HCT116 (cell line): ENCODE results near the gene NT5DC3. TPM values are rescaled to one million over a fixed set of nuclear protein-coding genes. Genes with fewer than 3 reads are reported as not detected.

Source experiments
- ATAC-seq: fragments of 200-7000 bp; cut with Tn5 transposase; 2 replicates; pipeline ENCODE4 v1.9.1; 2020; ENCODE audit warnings: mild to moderate bottlenecking, moderate library complexity
- BruUV-seq: library from RNA; stranded (reverse); fragments of 400-500 nt; replicated peaks from 2 replicates; lab custom pipeline; 2021; lab: Mats Ljungman, UMichigan
- CTCF ChIA-PET: fragments of 300-600 bp; sonication (Branson Sonifier 250); formaldehyde crosslinking; loops from one replicate; lab custom pipeline; 2021; ENCODE audit warnings: antibody characterized with exemption; lab: Charles Lee
- POLR2A ChIA-PET: fragments of 300-600, 350-600 bp; sonication (Branson Sonifier 250); formaldehyde crosslinking; loops from one replicate; lab custom pipeline; 2021; ENCODE audit warnings: antibody characterized with exemption; lab: Charles Lee
- RAD21 ChIA-PET, 2 experiments: fragments of 300-600 bp; sonication (Branson Sonifier 250); formaldehyde crosslinking; loops; one replicate each; lab custom pipeline; 2023; ENCODE audit warnings: low total read pairs in 2 of 2; ENCODE audit not compliant: uncharacterized antibody in 2 of 2, unreplicated experiment in 2 of 2, low non-redundant PET in 1 of 2; lab: Charles Lee
- DNase-seq: peaks from one replicate; pipeline ENCODE4 v3.0.0-alpha.2; 2010; ENCODE audit warnings: low read depth, low spot score
- H2AFZ ChIP-seq: fragments of 200-600 bp; shearing (Covaris generic), sonication (generic); 2 replicates; pipeline ENCODE4 v1.6.1; 2017; ENCODE audit warnings: low read depth, mixed run types, mixed read lengths, antibody characterized with exemption, low read length; ENCODE audit not compliant: poor library complexity, severe bottlenecking
- H3K27ac ChIP-seq: 2 replicates; pipeline ENCODE4 v1.5.1; 2012; ENCODE audit warnings: low read depth, low read length
- H3K27me3 ChIP-seq: fragments of 200-600 bp; sonication (generic); 2 replicates; pipeline ENCODE4 v1.6.1; 2016; ENCODE audit warnings: mixed run types, low read length, mixed read lengths; ENCODE audit not compliant: insufficient read depth
- H3K36me3 ChIP-seq, 2 experiments: fragments of 200-500 bp in 1 of 2; fragments of 200-600 bp in 1 of 2; sonication (Bioruptor generic) in 1 of 2; sonication (generic) in 1 of 2; 2 replicates each; pipeline versions ENCODE4 v1.5.1 to v1.6.1; 2014 to 2016; ENCODE audit warnings: low read length in 2 of 2, inconsistent platforms in 1 of 2, mixed read lengths in 1 of 2, mixed run types in 1 of 2; ENCODE audit not compliant: insufficient read depth in 2 of 2, control insufficient read depth in 1 of 2
- H3K4me1 ChIP-seq, 2 experiments: fragments of 200-600 bp in 1 of 2; sonication (generic) in 1 of 2; 2 replicates each; pipeline versions ENCODE4 v1.5.1 to v1.6.1; 2012 to 2017; ENCODE audit warnings: low read length in 2 of 2, inconsistent platforms in 1 of 2, mild to moderate bottlenecking in 1 of 2, mixed read lengths in 1 of 2, mixed run types in 1 of 2, moderate library complexity in 1 of 2; ENCODE audit not compliant: insufficient read depth in 2 of 2, control insufficient read depth in 1 of 2
- H3K4me2 ChIP-seq: fragments of 200-600 bp; sonication (generic); 2 replicates; pipeline ENCODE4 v1.6.1; 2017; ENCODE audit warnings: mixed run types, low read length, mixed read lengths
- H3K4me3 ChIP-seq, 2 experiments: fragments of 200-600 bp in 1 of 2; sonication (generic) in 1 of 2; replicated peaks in 1 of 2; 2 replicates each; pipeline ENCODE4 v1.5.1; 2011 to 2016; ENCODE audit warnings: low read length in 2 of 2, control low read depth in 1 of 2, low read depth in 1 of 2, mild to moderate bottlenecking in 1 of 2, mixed read lengths in 1 of 2, mixed run types in 1 of 2
- H3K79me2 ChIP-seq: fragments of 200-600 bp; sonication (generic); 2 replicates; pipeline ENCODE4 v1.6.1; 2017; ENCODE audit warnings: mild to moderate bottlenecking, mixed run types, low read length, moderate library complexity, mixed read lengths; ENCODE audit not compliant: insufficient read depth
- H3K9ac ChIP-seq: fragments of 200-600 bp; sonication (generic); 2 replicates; pipeline ENCODE4 v1.6.1; 2016; ENCODE audit warnings: low read length, mixed read lengths
- H3K9me2 ChIP-seq: fragments of 200-600 bp; sonication (generic), shearing (Covaris generic); 2 replicates; pipeline ENCODE4 v1.6.1; 2017; ENCODE audit warnings: mixed run types, mild to moderate bottlenecking, moderate library complexity; ENCODE audit not compliant: insufficient read depth
- H3K9me3 ChIP-seq, 2 experiments: fragments of 200-500 bp in 1 of 2; fragments of 200-600 bp in 1 of 2; sonication (Bioruptor generic) in 1 of 2; sonication (generic) in 1 of 2; 2 replicates each; pipeline ENCODE4 v1.6.1; 2014 to 2017; ENCODE audit warnings: low read length in 2 of 2, mixed read lengths in 2 of 2, inconsistent platforms in 1 of 2, low read depth in 1 of 2, mild to moderate bottlenecking in 1 of 2, mixed run types in 1 of 2, moderate library complexity in 1 of 2; ENCODE audit not compliant: control insufficient read depth in 1 of 2, insufficient read depth in 1 of 2
- H4K20me1 ChIP-seq: fragments of 200-600 bp; sonication (generic), shearing (Covaris generic); 2 replicates; pipeline ENCODE4 v1.6.1; 2017; ENCODE audit warnings: mixed run types, mild to moderate bottlenecking, moderate library complexity; ENCODE audit not compliant: insufficient read depth
- CBX3 ChIP-seq: IDR thresholded peaks from 2 replicates; pipeline ENCODE4 v1.6.1; 2012; ENCODE audit warnings: low read depth
- CEBPB ChIP-seq: IDR thresholded peaks from 2 replicates; pipeline ENCODE4 v1.6.1; 2012; ENCODE audit warnings: low read depth
- EGR1 ChIP-seq: IDR thresholded peaks from 2 replicates; pipeline ENCODE4 v1.6.1; 2012; ENCODE audit warnings: low read depth
- ELF1 ChIP-seq: IDR thresholded peaks from 2 replicates; pipeline ENCODE4 v1.6.1; 2012; ENCODE audit warnings: low read depth, borderline replicate concordance
- JUND ChIP-seq: IDR thresholded peaks from 2 replicates; pipeline ENCODE4 v1.6.1; 2012
- SIN3A ChIP-seq: IDR thresholded peaks from 2 replicates; pipeline ENCODE4 v1.6.1; 2012; ENCODE audit warnings: low read depth
- SP1 ChIP-seq: IDR thresholded peaks from 2 replicates; pipeline ENCODE4 v1.6.1; 2012; ENCODE audit warnings: low read depth
- SRF ChIP-seq: IDR thresholded peaks from 2 replicates; pipeline ENCODE4 v1.6.1; 2012; ENCODE audit warnings: low read depth
- TCF7L2 ChIP-seq: IDR thresholded peaks from 2 replicates; pipeline ENCODE4 v1.7.0; 2011; ENCODE audit warnings: borderline replicate concordance, inconsistent platforms; ENCODE audit not compliant: insufficient read depth, insufficient read length; ENCODE audit errors: extremely low read depth
- ZFX ChIP-seq: fragments of 450-650 bp; IDR thresholded peaks from 2 replicates; pipeline ENCODE4 v1.6.1; 2017
- ZNF274 ChIP-seq: fragments of 200-500 bp; sonication (Bioruptor generic); IDR thresholded peaks from 2 replicates; pipeline ENCODE4 v1.6.1; 2014; ENCODE audit warnings: mild to moderate bottlenecking, low read depth, low read length, inconsistent platforms
- intact Hi-C: fragments of 100-400 bp; cut with micrococcal nuclease; formaldehyde crosslinking; loops from 2 replicates; pipeline ENCODE4 v1.10.0; 2022
- total RNA-seq: library from RNA; stranded (reverse); gene quantifications from one replicate; pipeline ENCODE4 v1.2.1, GENCODE V29; 2021; ENCODE audit not compliant: unreplicated experiment
- TF ChIP-seq, protein P1 (sequence below): IDR thresholded peaks from 2 replicates; pipeline ENCODE4 v1.6.1; 2011; ENCODE audit warnings: mild to moderate bottlenecking, low read length, moderate library complexity; ENCODE audit not compliant: insufficient replicate concordance; ENCODE audit errors: extremely low read depth
- TF ChIP-seq, protein P2 (sequence below): IDR thresholded peaks from 2 replicates; pipeline ENCODE4 v1.6.1; 2012
- TF ChIP-seq, protein P3 (sequence below): IDR thresholded peaks from 2 replicates; pipeline ENCODE4 v1.6.1; 2012; ENCODE audit warnings: low read depth

NT5DC3 gene
- total RNA-seq, 1 experiment from 2014 or later, result 18.7 TPM

DNA sequence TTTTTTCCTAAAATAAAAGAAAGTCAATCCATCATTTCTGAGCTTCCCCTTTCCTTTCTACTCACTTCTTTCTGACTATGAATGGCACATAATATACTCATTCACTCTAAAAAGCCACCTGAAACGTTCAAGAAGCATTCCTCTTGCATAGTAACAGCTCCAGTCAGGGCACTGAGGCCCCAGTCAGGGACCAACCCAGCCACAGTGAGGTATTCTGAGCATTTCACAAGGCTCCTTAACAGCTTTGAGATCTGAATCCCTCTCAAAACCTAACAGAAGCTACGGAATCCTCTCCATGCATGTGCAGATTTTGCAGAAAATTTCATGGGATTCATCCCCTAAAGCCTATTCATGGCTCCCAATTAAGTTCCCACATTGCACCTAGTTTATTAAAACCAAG is 23.2 kb downstream of the NT5DC3 start:
- no peak overlapping the region for H3K9ac ChIP-seq
- DNase-seq, result no peak
- RAD21 ChIA-PET, result no interaction called here
- H4K20me1 ChIP-seq, result no peaks in the 10 kb centered on the region
- no TSS peak for BruUV-seq
- no peak overlapping the region for H2AFZ ChIP-seq
- H3K9me2 ChIP-seq, result no peaks in the 10 kb centered on the region
- H3K36me3 ChIP-seq, result peaks cover 0 to 9% of the 10 kb centered on the region in 2 experiments; a peak in 2 of 4 replicates
- H3K27ac ChIP-seq, result no peak overlapping the region
- peaks cover 0 to 6% of the 10 kb centered on the region in 2 experiments; a peak in 1 of 4 replicates for H3K4me1 ChIP-seq
- TF ChIP-seq SP1 (no peak), CEBPB (no peak), SRF (no peak), ELF1 (no peak), JUND (no peak), EGR1 (no peak), TCF7L2 (no peak), SIN3A (no peak), ZNF274 (no peak), CBX3 (no peak), ZFX (no peak)
- TF ChIP-seq, protein P1, sequence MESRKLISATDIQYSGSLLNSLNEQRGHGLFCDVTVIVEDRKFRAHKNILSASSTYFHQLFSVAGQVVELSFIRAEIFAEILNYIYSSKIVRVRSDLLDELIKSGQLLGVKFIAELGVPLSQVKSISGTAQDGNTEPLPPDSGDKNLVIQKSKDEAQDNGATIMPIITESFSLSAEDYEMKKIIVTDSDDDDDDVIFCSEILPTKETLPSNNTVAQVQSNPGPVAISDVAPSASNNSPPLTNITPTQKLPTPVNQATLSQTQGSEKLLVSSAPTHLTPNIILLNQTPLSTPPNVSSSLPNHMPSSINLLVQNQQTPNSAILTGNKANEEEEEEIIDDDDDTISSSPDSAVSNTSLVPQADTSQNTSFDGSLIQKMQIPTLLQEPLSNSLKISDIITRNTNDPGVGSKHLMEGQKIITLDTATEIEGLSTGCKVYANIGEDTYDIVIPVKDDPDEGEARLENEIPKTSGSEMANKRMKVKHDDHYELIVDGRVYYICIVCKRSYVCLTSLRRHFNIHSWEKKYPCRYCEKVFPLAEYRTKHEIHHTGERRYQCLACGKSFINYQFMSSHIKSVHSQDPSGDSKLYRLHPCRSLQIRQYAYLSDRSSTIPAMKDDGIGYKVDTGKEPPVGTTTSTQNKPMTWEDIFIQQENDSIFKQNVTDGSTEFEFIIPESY, result no peak
- TF ChIP-seq, protein P2, sequence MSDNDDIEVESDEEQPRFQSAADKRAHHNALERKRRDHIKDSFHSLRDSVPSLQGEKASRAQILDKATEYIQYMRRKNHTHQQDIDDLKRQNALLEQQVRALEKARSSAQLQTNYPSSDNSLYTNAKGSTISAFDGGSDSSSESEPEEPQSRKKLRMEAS, result no peak
- TF ChIP-seq, protein P3, sequence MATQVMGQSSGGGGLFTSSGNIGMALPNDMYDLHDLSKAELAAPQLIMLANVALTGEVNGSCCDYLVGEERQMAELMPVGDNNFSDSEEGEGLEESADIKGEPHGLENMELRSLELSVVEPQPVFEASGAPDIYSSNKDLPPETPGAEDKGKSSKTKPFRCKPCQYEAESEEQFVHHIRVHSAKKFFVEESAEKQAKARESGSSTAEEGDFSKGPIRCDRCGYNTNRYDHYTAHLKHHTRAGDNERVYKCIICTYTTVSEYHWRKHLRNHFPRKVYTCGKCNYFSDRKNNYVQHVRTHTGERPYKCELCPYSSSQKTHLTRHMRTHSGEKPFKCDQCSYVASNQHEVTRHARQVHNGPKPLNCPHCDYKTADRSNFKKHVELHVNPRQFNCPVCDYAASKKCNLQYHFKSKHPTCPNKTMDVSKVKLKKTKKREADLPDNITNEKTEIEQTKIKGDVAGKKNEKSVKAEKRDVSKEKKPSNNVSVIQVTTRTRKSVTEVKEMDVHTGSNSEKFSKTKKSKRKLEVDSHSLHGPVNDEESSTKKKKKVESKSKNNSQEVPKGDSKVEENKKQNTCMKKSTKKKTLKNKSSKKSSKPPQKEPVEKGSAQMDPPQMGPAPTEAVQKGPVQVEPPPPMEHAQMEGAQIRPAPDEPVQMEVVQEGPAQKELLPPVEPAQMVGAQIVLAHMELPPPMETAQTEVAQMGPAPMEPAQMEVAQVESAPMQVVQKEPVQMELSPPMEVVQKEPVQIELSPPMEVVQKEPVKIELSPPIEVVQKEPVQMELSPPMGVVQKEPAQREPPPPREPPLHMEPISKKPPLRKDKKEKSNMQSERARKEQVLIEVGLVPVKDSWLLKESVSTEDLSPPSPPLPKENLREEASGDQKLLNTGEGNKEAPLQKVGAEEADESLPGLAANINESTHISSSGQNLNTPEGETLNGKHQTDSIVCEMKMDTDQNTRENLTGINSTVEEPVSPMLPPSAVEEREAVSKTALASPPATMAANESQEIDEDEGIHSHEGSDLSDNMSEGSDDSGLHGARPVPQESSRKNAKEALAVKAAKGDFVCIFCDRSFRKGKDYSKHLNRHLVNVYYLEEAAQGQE, result no peak
- TF ChIP-seq, all 23 proteins: peak for 0
- no peaks in the 10 kb centered on the region for H3K27me3 ChIP-seq
- no peak overlapping the region for H3K4me3 ChIP-seq
- ChIA-PET CTCF (no interaction called here), POLR2A (no interaction called here)
- intact Hi-C loops, result no loop called here
- H3K79me2 ChIP-seq, result peaks cover 56% of the 10 kb centered on the region
- no peak overlapping the region for H3K4me2 ChIP-seq
- peaks cover 0 to 8% of the 10 kb centered on the region in 2 experiments; a peak in 1 of 4 replicates for H3K9me3 ChIP-seq
- no peak for ATAC-seq
